Naive thymus-derived CD4-positive, alpha-beta T cell (primary cell): Measurements from ENCODE around the gene SPOP. TPM values are rescaled to one million over a fixed set of nuclear protein-coding genes. Genes with fewer than 3 reads are reported as not detected.

Experiments used
- ATAC-seq: fragments of 150-1000 bp; cut with Tn5 transposase; 2 replicates; pipeline ENCODE4 v1.10.0; 2021; ENCODE audit warnings: mild to moderate bottlenecking, moderate library complexity
- CTCF ChIA-PET: fragments of 350-600 bp; sonication (Branson Sonifier 250); formaldehyde crosslinking; loops from one replicate; lab custom pipeline; 2021; ENCODE audit warnings: antibody characterized with exemption; lab: Charles Lee
- POLR2A ChIA-PET: fragments of 350-600 bp; sonication (Branson Sonifier 250); formaldehyde crosslinking; loops from one replicate; lab custom pipeline; 2021; ENCODE audit warnings: antibody characterized with exemption, inconsistent platforms; lab: Charles Lee
- DNase-seq, 9 donors: peaks; one replicate each; pipeline versions ENCODE4 v3.0.0 to v3.0.0-alpha.2; 2020 to 2022; ENCODE audit warnings: mixed read lengths in 1 of 9
- H3K27ac ChIP-seq: one replicate; pipeline ENCODE4 v1.7.0; 2013; ENCODE audit warnings: mild to moderate bottlenecking, low read depth, low read length, moderate library complexity
- H3K27me3 ChIP-seq, 2 donors: one replicate each; pipeline ENCODE4 v1.7.0; 2013; ENCODE audit warnings: low read length in 2 of 2, mild to moderate bottlenecking in 2 of 2, moderate library complexity in 2 of 2; ENCODE audit not compliant: control insufficient read depth in 2 of 2, insufficient read depth in 2 of 2
- H3K36me3 ChIP-seq, 3 experiments: 1 replicate in 2 of 3; 2 replicates in 1 of 3; pipeline ENCODE4 v1.7.0; 2013; ENCODE audit warnings: low read length in 3 of 3, mild to moderate bottlenecking in 3 of 3, moderate library complexity in 1 of 3; ENCODE audit not compliant: insufficient read depth in 3 of 3, control insufficient read depth in 2 of 3
- H3K4me1 ChIP-seq, 2 donors: one replicate each; pipeline ENCODE4 v1.7.0; 2013; ENCODE audit warnings: low read length in 2 of 2, mild to moderate bottlenecking in 2 of 2, moderate library complexity in 1 of 2; ENCODE audit not compliant: control insufficient read depth in 2 of 2, insufficient read depth in 2 of 2
- H3K4me3 ChIP-seq: 2 replicates; pipeline ENCODE4 v1.7.0; 2013; ENCODE audit warnings: mild to moderate bottlenecking, low read length
- H3K9me3 ChIP-seq, 3 experiments: 1 replicate in 2 of 3; 2 replicates in 1 of 3; pipeline ENCODE4 v1.7.0; 2013; ENCODE audit warnings: low read length in 3 of 3; ENCODE audit not compliant: control insufficient read depth in 2 of 3
- H3K27ac Mint-ChIP-seq, 9 donors: one replicate each; pipeline ENCODE4 v1.8.0; 2020 to 2022; ENCODE audit warnings: mixed read lengths in 9 of 9, mild to moderate bottlenecking in 8 of 9, moderate library complexity in 5 of 9, inconsistent platforms in 2 of 9
- H3K27me3 Mint-ChIP-seq, 5 donors: one replicate each; pipeline ENCODE4 v1.8.0; 2021 to 2022; ENCODE audit warnings: mixed read lengths in 5 of 5, mild to moderate bottlenecking in 1 of 5
- H3K36me3 Mint-ChIP-seq, 5 donors: one replicate each; pipeline ENCODE4 v1.8.0; 2020 to 2022; ENCODE audit warnings: mixed read lengths in 5 of 5, mild to moderate bottlenecking in 3 of 5, inconsistent platforms in 1 of 5
- H3K4me1 Mint-ChIP-seq, 7 donors: one replicate each; pipeline ENCODE4 v1.8.0; 2020 to 2022; ENCODE audit warnings: mixed read lengths in 7 of 7, mild to moderate bottlenecking in 3 of 7, inconsistent platforms in 1 of 7
- H3K4me3 Mint-ChIP-seq, 10 donors: one replicate each; pipeline ENCODE4 v1.8.0; 2020 to 2022; ENCODE audit warnings: mild to moderate bottlenecking in 10 of 10, mixed read lengths in 10 of 10, moderate library complexity in 6 of 10, inconsistent platforms in 2 of 10
- H3K9me3 Mint-ChIP-seq, 11 donors: one replicate each; pipeline ENCODE4 v1.8.0; 2020 to 2022; ENCODE audit warnings: mixed read lengths in 11 of 11, mild to moderate bottlenecking in 4 of 11, inconsistent platforms in 1 of 11, moderate library complexity in 1 of 11
- intact Hi-C, 2 donors: fragments of 100-400 bp; cut with micrococcal nuclease; formaldehyde crosslinking; loops; one replicate each; pipeline ENCODE4 v1.15.1; 2023
- polyA plus RNA-seq, 2 donors: library from polyadenylated mRNA; unstranded; fragments of 300-500 nt; fragmentation: Illumina TruSeq; gene quantifications; one replicate each; pipeline ENCODE4 v1.2.3, GENCODE V29; 2021
- total RNA-seq, 6 experiments: library from RNA in 5 of 6; stranded (reverse) in 5 of 6; gene quantifications; 1 replicate in 5 of 6; 2 replicates in 1 of 6; pipeline ENCODE4 v1.2.3 and lab custom pipeline; 2021 to 2026

The SPOP gene
- total and polyA plus RNA-seq, 7 experiments from 2014 or later = 59.6 to 151 (median 81.2) TPM

DNA sequence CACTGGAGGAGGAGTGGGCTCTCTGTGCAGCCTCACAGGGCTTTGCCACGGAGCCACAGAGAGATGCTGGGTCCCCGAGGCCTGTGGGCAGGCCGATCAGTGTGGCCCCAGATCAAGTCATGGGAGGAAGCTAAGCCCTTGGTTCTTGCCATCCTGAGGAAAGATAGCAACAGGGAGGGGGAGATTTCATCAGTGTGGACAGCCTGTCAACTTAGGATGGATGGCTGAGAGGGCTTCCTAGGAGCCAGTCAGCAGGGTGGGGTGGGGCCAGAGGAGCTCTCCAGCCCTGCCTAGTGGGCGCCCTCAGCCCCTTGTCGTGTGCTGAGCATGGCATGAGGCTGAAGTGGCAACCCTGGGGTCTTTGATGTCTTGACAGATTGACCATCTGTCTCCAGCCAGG lies 98.4 kb downstream of the SPOP start:
- CTCF ChIA-PET = no interaction called here
- intact Hi-C loops = loop anchor here in 1 of 2 donors (10.0 kb wide), 1 partner anchor 515 kb away; the partner anchor contains the start of gene PDK2
- DNase-seq = no peak
- Mint-ChIP-seq H3K4me3 (no peak overlapping the region), H3K27ac (no peak overlapping the region), H3K4me1 (peaks cover 0 to 9% (median 4%) of the 10 kb centered on the region in 7 donors), H3K9me3 (peaks cover 0 to 2% (median 0%) of the 10 kb centered on the region in 11 donors), H3K27me3 (peaks cover 16 to 38% (median 19%) of the 10 kb centered on the region in 5 donors), H3K36me3 (no peaks in the 10 kb centered on the region)
- Histone ChIP-seq H3K36me3 (no peaks in the 10 kb centered on the region), H3K27ac (no peak overlapping the region), H3K4me1 (peaks cover 4 to 9% of the 10 kb centered on the region in 2 donors), H3K9me3 (no peaks in the 10 kb centered on the region), H3K27me3 (peaks cover 4 to 15% of the 10 kb centered on the region in 2 donors), H3K4me3 (no peak overlapping the region)
- no peak for ATAC-seq
- POLR2A ChIA-PET = no interaction called here

DNA sequence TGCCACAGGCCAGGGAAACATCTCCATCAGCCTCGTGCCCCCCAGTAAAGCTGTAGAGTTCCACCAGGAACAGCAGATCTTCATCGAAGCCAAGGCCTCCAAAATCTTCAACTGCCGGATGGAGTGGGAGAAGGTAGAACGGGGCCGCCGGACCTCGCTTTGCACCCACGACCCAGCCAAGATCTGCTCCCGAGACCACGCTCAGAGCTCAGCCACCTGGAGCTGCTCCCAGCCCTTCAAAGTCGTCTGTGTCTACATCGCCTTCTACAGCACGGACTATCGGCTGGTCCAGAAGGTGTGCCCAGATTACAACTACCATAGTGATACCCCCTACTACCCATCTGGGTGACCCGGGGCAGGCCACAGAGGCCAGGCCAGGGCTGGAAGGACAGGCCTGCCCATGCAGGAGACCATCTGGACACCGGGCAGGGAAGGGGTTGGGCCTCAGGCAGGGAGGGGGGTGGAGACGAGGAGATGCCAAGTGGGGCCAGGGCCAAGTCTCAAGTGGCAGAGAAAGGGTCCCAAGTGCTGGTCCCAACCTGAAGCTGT lies 98.9 kb downstream of the SPOP start:
- Mint-ChIP-seq H3K9me3 (peaks cover 0 to 2% (median 0%) of the 10 kb centered on the region in 11 donors), H3K27me3 (peaks cover 16 to 43% (median 19%) of the 10 kb centered on the region in 5 donors), H3K27ac (no peak overlapping the region), H3K4me1 (peaks cover 0 to 9% (median 4%) of the 10 kb centered on the region in 7 donors), H3K4me3 (no peak overlapping the region), H3K36me3 (no peaks in the 10 kb centered on the region)
- Histone ChIP-seq H3K27ac (no peak overlapping the region), H3K27me3 (peaks cover 4 to 15% of the 10 kb centered on the region in 2 donors), H3K4me1 (peaks cover 4 to 9% of the 10 kb centered on the region in 2 donors), H3K9me3 (no peaks in the 10 kb centered on the region), H3K4me3 (no peak overlapping the region), H3K36me3 (no peaks in the 10 kb centered on the region)
- no peak for ATAC-seq
- no peak for DNase-seq
- ChIA-PET CTCF (no interaction called here), POLR2A (interaction anchor here (0.6 kb wide), 1 partner anchor 1682 kb away, joined by 3 read pairs; no protein-coding TSS in a partner anchor)
- intact Hi-C loops = loop anchor here in 1 of 2 donors (10.0 kb wide), 1 partner anchor 516 kb away; the partner anchor contains the start of gene PDK2

- Mint-ChIP-seq H3K4me3 (no peak overlapping the region), H3K4me1 (peaks cover 0 to 9% (median 4%) of the 10 kb centered on the region in 7 donors), H3K36me3 (no peaks in the 10 kb centered on the region), H3K27me3 (peaks cover 22 to 49% (median 24%) of the 10 kb centered on the region in 5 donors), H3K9me3 (peaks cover 0 to 2% (median 0%) of the 10 kb centered on the region in 11 donors), H3K27ac (no peak overlapping the region)
- Histone ChIP-seq H3K9me3 (no peaks in the 10 kb centered on the region), H3K27me3 (peaks cover 4 to 15% of the 10 kb centered on the region in 2 donors), H3K4me1 (peaks cover 4 to 9% of the 10 kb centered on the region in 2 donors), H3K27ac (no peak overlapping the region), H3K36me3 (no peaks in the 10 kb centered on the region), H3K4me3 (no peak overlapping the region)
- POLR2A ChIA-PET = interaction anchor here (0.6 to 0.7 kb wide), 3 partner anchors 14 to 1682 kb away, joined by 3 to 5 read pairs (median 3); no protein-coding TSS in a partner anchor
- intact Hi-C loops = loop anchor here in 1 of 2 donors (10.0 kb wide), 1 partner anchor 516 kb away; the partner anchor contains the start of gene PDK2
- CTCF ChIA-PET = no interaction called here
- ATAC-seq (no peak), DNase-seq (no peak)
Observed at GRCh38 chr17:49578414-49578813, 99.5 kb downstream of the SPOP start.

- H3K9me3 Mint-ChIP-seq = peaks cover 0 to 2% (median 0%) of the 10 kb centered on the region in 11 donors
- intact Hi-C loops = loop anchor here in 1 of 2 donors (10.0 kb wide), 1 partner anchor 517 kb away; the partner anchor contains the start of gene PDK2
- H3K36me3 Mint-ChIP-seq = no peaks in the 10 kb centered on the region
- H3K27me3 ChIP-seq = peaks cover 4 to 15% of the 10 kb centered on the region in 2 donors
- H3K4me1 Mint-ChIP-seq = peaks cover 0 to 8% (median 4%) of the 10 kb centered on the region in 7 donors
- no peak for DNase-seq
- no peak overlapping the region for H3K27ac Mint-ChIP-seq
- H3K27ac ChIP-seq = no peak overlapping the region
- no peaks in the 10 kb centered on the region for H3K36me3 ChIP-seq
- no peaks in the 10 kb centered on the region for H3K9me3 ChIP-seq
- peaks cover 26 to 53% (median 29%) of the 10 kb centered on the region in 5 donors for H3K27me3 Mint-ChIP-seq
- no peak overlapping the region for H3K4me3 ChIP-seq
- ChIA-PET CTCF (no interaction called here), POLR2A (interaction anchor here (0.6 to 0.7 kb wide), 2 partner anchors 14 to 96 kb away, joined by 3 to 5 read pairs; no protein-coding TSS in a partner anchor)
- no peak for ATAC-seq
- H3K4me1 ChIP-seq = peaks cover 4 to 9% of the 10 kb centered on the region in 2 donors
- H3K4me3 Mint-ChIP-seq = peak overlapping the region in 6 of 10 donors; percentile 5 to 81 (median 44)
Observed at GRCh38 chr17:49577963-49578362, 99.9 kb downstream of the SPOP start.

GRCh38 chr17:49577650-49577934 lies 100.3 kb downstream of the SPOP start:
- DNase-seq (no peak), ATAC-seq (no peak)
- no peak overlapping the region for H3K4me3 ChIP-seq
- H3K4me1 ChIP-seq = peaks cover 4 to 9% of the 10 kb centered on the region in 2 donors
- POLR2A ChIA-PET = no interaction called here
- intact Hi-C loops = loop anchor here in 1 of 2 donors (10.0 kb wide), 1 partner anchor 517 kb away; the partner anchor contains the start of gene PDK2
- no peaks in the 10 kb centered on the region for H3K36me3 ChIP-seq
- H3K9me3 ChIP-seq = no peaks in the 10 kb centered on the region
- peaks cover 0 to 7% (median 4%) of the 10 kb centered on the region in 7 donors for H3K4me1 Mint-ChIP-seq
- H3K4me3 Mint-ChIP-seq = peak overlapping the region; percentile 9 to 81 (median 44)
- H3K36me3 Mint-ChIP-seq = no peaks in the 10 kb centered on the region
- peaks cover 4 to 15% of the 10 kb centered on the region in 2 donors for H3K27me3 ChIP-seq
- H3K9me3 Mint-ChIP-seq = no peaks in the 10 kb centered on the region
- H3K27ac ChIP-seq = no peak overlapping the region
- CTCF ChIA-PET = no interaction called here
- H3K27ac Mint-ChIP-seq = no peak overlapping the region
- peaks cover 26 to 57% (median 29%) of the 10 kb centered on the region in 5 donors for H3K27me3 Mint-ChIP-seq

DNA sequence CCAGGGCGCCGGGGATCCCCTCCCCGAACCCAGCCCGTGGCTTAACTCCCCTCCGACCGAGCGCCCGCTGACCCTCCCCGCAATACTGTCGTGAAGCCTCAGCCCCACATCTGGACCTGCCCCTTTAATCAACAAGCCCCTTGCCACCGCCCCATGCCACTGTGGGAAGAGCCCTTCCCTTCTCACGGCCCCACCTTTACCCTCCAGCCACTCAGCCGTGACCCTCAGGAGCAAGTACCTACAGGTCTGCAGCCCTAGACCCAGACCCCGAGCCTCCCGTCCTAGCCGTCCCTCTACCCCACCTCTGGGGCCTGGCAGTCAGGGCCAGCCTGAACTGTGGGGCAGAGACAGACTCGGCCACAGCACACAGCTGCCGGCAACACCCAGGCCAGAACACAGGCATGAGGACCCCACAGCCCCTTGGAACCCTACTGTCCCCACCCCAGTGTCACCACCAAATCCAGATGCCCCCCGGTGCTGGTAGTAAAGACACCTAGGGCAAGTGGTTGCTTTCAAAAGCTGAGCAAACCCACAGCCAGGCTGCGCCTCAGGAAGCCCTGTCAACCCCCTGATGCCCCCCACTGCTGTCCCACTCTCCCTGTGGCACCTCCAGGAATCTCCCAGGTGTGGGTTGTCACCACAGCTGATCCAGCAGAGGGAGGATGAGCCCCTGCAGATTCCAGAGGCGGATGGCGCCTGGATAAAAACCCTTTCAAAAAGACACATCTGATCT lies 100.8 kb downstream of the SPOP start:
- H3K4me1 Mint-ChIP-seq = peaks cover 0 to 7% (median 4%) of the 10 kb centered on the region in 7 donors
- Histone ChIP-seq H3K27ac (no peak overlapping the region), H3K36me3 (no peaks in the 10 kb centered on the region), H3K9me3 (no peaks in the 10 kb centered on the region), H3K4me3 (no peak overlapping the region), H3K4me1 (peaks cover 4 to 9% of the 10 kb centered on the region in 2 donors), H3K27me3 (peaks cover 4 to 15% of the 10 kb centered on the region in 2 donors)
- CTCF ChIA-PET = interaction anchor here (0.9 kb wide), 1 partner anchor 199 kb away, joined by 3 read pairs; no protein-coding TSS in a partner anchor
- H3K27ac Mint-ChIP-seq = no peak overlapping the region
- DNase-seq (no peak), ATAC-seq (no peak)
- no peaks in the 10 kb centered on the region for H3K36me3 Mint-ChIP-seq
- POLR2A ChIA-PET = no interaction called here
- peak overlapping the region; percentile 21 to 81 (median 58) for H3K4me3 Mint-ChIP-seq
- H3K9me3 Mint-ChIP-seq = no peaks in the 10 kb centered on the region
- peaks cover 26 to 61% (median 29%) of the 10 kb centered on the region in 5 donors for H3K27me3 Mint-ChIP-seq
- intact Hi-C loops = loop anchor here in 1 of 2 donors (10.0 kb wide), 1 partner anchor 518 kb away; the partner anchor contains the start of gene PDK2
